ENCODE measurements around the gene OGG1.

DNA sequence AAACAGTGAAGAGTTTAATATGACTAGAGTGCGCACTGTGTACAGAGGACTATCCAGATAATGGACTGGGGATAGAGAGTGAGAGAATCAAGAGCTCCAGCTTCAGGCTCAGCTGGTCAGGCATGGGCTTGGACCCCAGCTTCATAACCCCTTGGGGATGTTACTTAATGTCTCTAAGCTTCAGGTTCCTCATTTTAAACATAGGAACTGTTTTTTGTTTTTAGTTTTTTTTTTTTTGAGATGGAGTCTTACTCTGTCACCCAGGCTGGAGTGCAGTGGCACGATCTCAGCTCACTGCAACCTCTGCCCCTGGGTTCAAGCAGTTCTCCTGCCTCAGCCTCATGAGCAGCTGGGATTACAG is 28.1 kb upstream of the OGG1 start:
- TF ChIP-seq, protein P1, sequence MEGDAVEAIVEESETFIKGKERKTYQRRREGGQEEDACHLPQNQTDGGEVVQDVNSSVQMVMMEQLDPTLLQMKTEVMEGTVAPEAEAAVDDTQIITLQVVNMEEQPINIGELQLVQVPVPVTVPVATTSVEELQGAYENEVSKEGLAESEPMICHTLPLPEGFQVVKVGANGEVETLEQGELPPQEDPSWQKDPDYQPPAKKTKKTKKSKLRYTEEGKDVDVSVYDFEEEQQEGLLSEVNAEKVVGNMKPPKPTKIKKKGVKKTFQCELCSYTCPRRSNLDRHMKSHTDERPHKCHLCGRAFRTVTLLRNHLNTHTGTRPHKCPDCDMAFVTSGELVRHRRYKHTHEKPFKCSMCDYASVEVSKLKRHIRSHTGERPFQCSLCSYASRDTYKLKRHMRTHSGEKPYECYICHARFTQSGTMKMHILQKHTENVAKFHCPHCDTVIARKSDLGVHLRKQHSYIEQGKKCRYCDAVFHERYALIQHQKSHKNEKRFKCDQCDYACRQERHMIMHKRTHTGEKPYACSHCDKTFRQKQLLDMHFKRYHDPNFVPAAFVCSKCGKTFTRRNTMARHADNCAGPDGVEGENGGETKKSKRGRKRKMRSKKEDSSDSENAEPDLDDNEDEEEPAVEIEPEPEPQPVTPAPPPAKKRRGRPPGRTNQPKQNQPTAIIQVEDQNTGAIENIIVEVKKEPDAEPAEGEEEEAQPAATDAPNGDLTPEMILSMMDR (IDR thresholded peaks at IDR 0.05) = no peak
- no peak for TF ChIP-seq POLR2A (IDR thresholded peaks at IDR 0.05)
- no peak for TF ChIP-seq POLR2AphosphoS5 (IDR thresholded peaks at IDR 0.05)
